Thyroid gland (tissue), 4 donors: Measurements from ENCODE around the gene UGT2A2. TPM values are rescaled to one million over a fixed set of nuclear protein-coding genes. Genes with fewer than 3 reads are reported as not detected.

Experiments
- DNase-seq, 2 donors: peaks; one replicate each; pipeline ENCODE4 v3.0.0-alpha.2; 2019
- H3K27ac ChIP-seq, 3 donors: fragments of 200-600 bp; sonication (generic); 1 replicate in 2 of 3; 2 replicates in 1 of 3; pipeline ENCODE4 v1.5.1; 2016 to 2019; ENCODE audit warnings: mild to moderate bottlenecking in 1 of 3, moderate library complexity in 1 of 3
- H3K27me3 ChIP-seq: fragments of 200-600 bp; sonication (generic); one replicate; pipeline ENCODE4 v1.5.1; 2019
- H3K36me3 ChIP-seq, 2 donors: fragments of 200-600 bp; sonication (generic); one replicate each; pipeline ENCODE4 v1.5.1; 2016 to 2019
- H3K4me1 ChIP-seq, 2 donors: fragments of 200-600 bp; sonication (generic); one replicate each; pipeline ENCODE4 v1.5.1; 2017 to 2019
- H3K4me3 ChIP-seq, 3 donors: fragments of 200-600 bp; sonication (generic); replicated peaks in 1 of 3; 1 replicate in 2 of 3; 2 replicates in 1 of 3; pipeline ENCODE4 v1.5.1; 2016; ENCODE audit warnings: mild to moderate bottlenecking in 1 of 3
- H3K9me3 ChIP-seq: fragments of 200-600 bp; sonication (generic); one replicate; pipeline ENCODE4 v1.5.1; 2017
- CTCF ChIP-seq, 6 experiments: fragments of 200-600 bp in 3 of 6; fragments of 450-650 bp in 3 of 6; sonication (generic) in 3 of 6; IDR thresholded peaks; one replicate each; pipeline ENCODE4 v1.5.1; 2016 to 2019; ENCODE audit warnings: antibody characterized with exemption in 6 of 6, mild to moderate bottlenecking in 2 of 6, inconsistent platforms in 1 of 6, moderate library complexity in 1 of 6
- POLR2A ChIP-seq, 2 donors: fragments of 450-650 bp; IDR thresholded peaks; one replicate each; pipeline ENCODE4 v1.6.1; 2017; ENCODE audit warnings: antibody characterized with exemption in 2 of 2, mild to moderate bottlenecking in 2 of 2, moderate library complexity in 1 of 2
- WGBS, 2 donors: methylation state at CpG; one replicate each; pipeline ENCODE4 v1.1.5; 2017; 5-methylcytosine and 5-hydroxymethylcytosine counted together
- intact Hi-C: fragments of 100-400 bp; cut with DNase I; formaldehyde crosslinking; loops from one replicate; pipeline ENCODE4 v1.15.1; 2023
- total RNA-seq, 4 donors: library from RNA; depleted of rRNA; stranded (reverse); fragments of >200 nt; gene quantifications; one replicate each; pipeline ENCODE4 v1.2.3, GENCODE V29; 2016

UGT2A2 gene
- total RNA-seq, 4 donors from 2014 or later: not detected

- H3K9me3 ChIP-seq: no peaks in the 10 kb centered on the region
- intact Hi-C loops: no loop called here
- DNase-seq: no peak
- 70 to 71% methylated on average over 2 of the region's 2 CpGs for WGBS, 2 donors
- no peak overlapping the region for H3K27ac ChIP-seq
- H3K4me1 ChIP-seq: no peaks in the 10 kb centered on the region
- TF ChIP-seq POLR2A (IDR thresholded peaks at IDR 0.05) (no peak), CTCF (IDR thresholded peaks at IDR 0.05) (no peak)
- H3K27me3 ChIP-seq: peaks cover 2% of the 10 kb centered on the region
- no peak overlapping the region for H3K4me3 ChIP-seq
- no peaks in the 10 kb centered on the region for H3K36me3 ChIP-seq
These were observed 55.9 kb downstream of the UGT2A2 start for GRCh38 chr4:69583543-69583942.

GRCh38 chr4:69577245-69577644 is 62.2 kb downstream of the UGT2A2 start:
- intact Hi-C loops: no loop called here
- 90 to 95% methylated on average over 1 of the region's 1 CpG for WGBS, 2 donors
- DNase-seq: no peak
- TF ChIP-seq CTCF (IDR thresholded peaks at IDR 0.05) (no peak), POLR2A (IDR thresholded peaks at IDR 0.05) (no peak)
- Histone ChIP-seq H3K27ac (no peak overlapping the region), H3K36me3 (no peaks in the 10 kb centered on the region), H3K9me3 (no peaks in the 10 kb centered on the region), H3K27me3 (no peaks in the 10 kb centered on the region), H3K4me1 (no peaks in the 10 kb centered on the region), H3K4me3 (no peak overlapping the region)

- no peak for DNase-seq
- no peaks in the 10 kb centered on the region for H3K9me3 ChIP-seq
- H3K27ac ChIP-seq: no peak overlapping the region
- intact Hi-C loops: no loop called here
- H3K27me3 ChIP-seq: no peaks in the 10 kb centered on the region
- H3K4me1 ChIP-seq: no peaks in the 10 kb centered on the region
- TF ChIP-seq POLR2A (IDR thresholded peaks at IDR 0.05) (no peak), CTCF (IDR thresholded peaks at IDR 0.05) (no peak)
- WGBS, 2 donors: 95 to 98% methylated on average over 11 to 24 of the region's 24 CpGs
- no peak overlapping the region for H3K4me3 ChIP-seq
- H3K36me3 ChIP-seq: no peaks in the 10 kb centered on the region
These were observed 63.1 kb downstream of the UGT2A2 start for GRCh38 chr4:69576251-69576877.

- Histone ChIP-seq H3K36me3 (no peaks in the 10 kb centered on the region), H3K27ac (no peak overlapping the region), H3K4me1 (no peaks in the 10 kb centered on the region), H3K27me3 (no peaks in the 10 kb centered on the region), H3K4me3 (no peak overlapping the region), H3K9me3 (no peaks in the 10 kb centered on the region)
- no peak for TF ChIP-seq CTCF (IDR thresholded peaks at IDR 0.05)
- TF ChIP-seq POLR2A (IDR thresholded peaks at IDR 0.05): no peak
- 95 to 96% methylated on average over 1 of the region's 1 CpG for WGBS, 2 donors
- intact Hi-C loops: no loop called here
- no peak for DNase-seq
These were observed 70.7 kb downstream of the UGT2A2 start for GRCh38 chr4:69568787-69569186.

GRCh38 chr4:69563424-69563823 is 76.0 kb downstream of the UGT2A2 start:
- 64 to 96% methylated on average over 2 of the region's 2 CpGs for WGBS, 2 donors
- Histone ChIP-seq H3K4me1 (no peaks in the 10 kb centered on the region), H3K4me3 (no peak overlapping the region), H3K36me3 (no peaks in the 10 kb centered on the region), H3K9me3 (no peaks in the 10 kb centered on the region), H3K27me3 (no peaks in the 10 kb centered on the region), H3K27ac (no peak overlapping the region)
- TF ChIP-seq POLR2A (IDR thresholded peaks at IDR 0.05): no peak
- TF ChIP-seq CTCF (IDR thresholded peaks at IDR 0.05): no peak
- DNase-seq: no peak
- intact Hi-C loops: no loop called here
